H1 (cell line): Measurements from ENCODE around the gene VWA5A. TPM values are rescaled to one million over a fixed set of nuclear protein-coding genes. Genes with fewer than 3 reads are reported as not detected.

Experiments used
- CTCF ChIA-PET: fragments of 300-600 bp; sonication (Branson Sonifier 250); formaldehyde crosslinking; loops from one replicate; lab custom pipeline; 2021; ENCODE audit not compliant: partially characterized antibody; lab: Charles Lee
- POLR2A ChIA-PET: fragments of 300-600 bp; sonication (Branson Sonifier 250); formaldehyde crosslinking; loops from one replicate; lab custom pipeline; 2021; ENCODE audit warnings: inconsistent platforms; ENCODE audit not compliant: partially characterized antibody; lab: Charles Lee
- DNase-seq, 2 experiments: peaks; one replicate each; pipeline versions ENCODE4 v3.0.0 to v3.0.0-alpha.2; 2010 to 2022; ENCODE audit warnings: low spot score in 2 of 2, low read depth in 1 of 2, mixed read lengths in 1 of 2
- FAIRE-seq: peaks from 2 replicates; lab custom pipeline; 2011; peaks lifted over from hg19 to GRCh38; lab: Jason Lieb, UNC
- H2AFZ ChIP-seq: 2 replicates; pipeline ENCODE4 v1.8.1; 2012; ENCODE audit warnings: low read length, inconsistent platforms
- H2AK5ac ChIP-seq: 2 replicates; pipeline ENCODE4 v1.6.1; 2013; ENCODE audit warnings: low read depth, low read length
- H2BK120ac ChIP-seq: replicated peaks from 2 replicates; pipeline ENCODE3; 2013; ENCODE audit warnings: low read depth, low read length, inconsistent platforms
- H2BK12ac ChIP-seq: 2 replicates; pipeline ENCODE4 v1.6.1; 2013; ENCODE audit warnings: low read depth, low read length
- H2BK15ac ChIP-seq: 2 replicates; pipeline ENCODE4 v1.6.1; 2013; ENCODE audit warnings: low read length
- H2BK20ac ChIP-seq: 2 replicates; pipeline ENCODE4 v1.6.1; 2013; ENCODE audit warnings: low read length
- H2BK5ac ChIP-seq: 2 replicates; pipeline ENCODE4 v1.6.1; 2013; ENCODE audit warnings: low read depth, low read length
- H3K14ac ChIP-seq: 2 replicates; pipeline ENCODE4 v1.6.1; 2013; ENCODE audit warnings: inconsistent platforms; ENCODE audit not compliant: insufficient read length
- H3K18ac ChIP-seq: 2 replicates; pipeline ENCODE4 v1.6.1; 2013; ENCODE audit warnings: low read length; ENCODE audit errors: extremely low read depth
- H3K23ac ChIP-seq: 2 replicates; pipeline ENCODE4 v1.6.1; 2013; ENCODE audit warnings: inconsistent platforms; ENCODE audit not compliant: insufficient read length
- H3K23me2 ChIP-seq: 2 replicates; pipeline ENCODE4 v1.6.1; 2013; ENCODE audit warnings: low read depth, low read length
- H3K27ac ChIP-seq: 2 replicates; pipeline ENCODE4 v1.6.1; 2011; ENCODE audit warnings: low read depth, low read length, inconsistent platforms
- H3K27me3 ChIP-seq, 4 experiments: replicated peaks in 1 of 4; 1 replicate in 1 of 4; 2 replicates in 3 of 4; pipeline versions ENCODE4 v1.6.1 to v1.8.1; 2011 to 2013; ENCODE audit warnings: low read length in 3 of 4, mild to moderate bottlenecking in 3 of 4, inconsistent platforms in 2 of 4, mixed read lengths in 2 of 4, moderate library complexity in 1 of 4; ENCODE audit not compliant: control insufficient read depth in 3 of 4, insufficient read depth in 3 of 4; ENCODE audit errors: extremely low read depth in 1 of 4
- H3K36me3 ChIP-seq, 4 experiments: 2 replicates each; pipeline versions ENCODE4 v1.6.1 to v1.8.1; 2011 to 2013; ENCODE audit warnings: mild to moderate bottlenecking in 4 of 4, low read length in 3 of 4, moderate library complexity in 2 of 4, control low read depth in 1 of 4, inconsistent platforms in 1 of 4; ENCODE audit not compliant: insufficient read depth in 4 of 4, control insufficient read depth in 2 of 4
- H3K4ac ChIP-seq: replicated peaks from 2 replicates; pipeline ENCODE3; 2013; ENCODE audit warnings: low read length, low read depth, mixed read lengths, inconsistent platforms; ENCODE audit not compliant: insufficient read length
- H3K4me1 ChIP-seq, 4 experiments: replicated peaks in 1 of 4; 1 replicate in 1 of 4; 2 replicates in 3 of 4; pipeline versions ENCODE4 v1.6.1 to v1.8.1; 2011 to 2013; ENCODE audit warnings: low read length in 3 of 4, inconsistent platforms in 2 of 4, mixed read lengths in 1 of 4; ENCODE audit not compliant: insufficient read depth in 4 of 4, control insufficient read depth in 3 of 4
- H3K4me2 ChIP-seq, 2 experiments: 2 replicates each; pipeline versions ENCODE4 v1.6.1 to v1.8.1; 2011 to 2013; ENCODE audit warnings: low read depth in 2 of 2, low read length in 2 of 2, control low read depth in 1 of 2, inconsistent platforms in 1 of 2, mild to moderate bottlenecking in 1 of 2; ENCODE audit not compliant: insufficient read depth in 1 of 2
- H3K4me3 ChIP-seq, 4 experiments: fragments of 200-600, 300-600 bp in 1 of 4; sonication (generic), shearing (Covaris generic), sonication (Bioruptor Twin) in 1 of 4; 2 replicates each; pipeline versions ENCODE4 v1.5.1 to v1.8.1; 2011 to 2016; ENCODE audit warnings: low read length in 4 of 4, low read depth in 3 of 4, control low read depth in 2 of 4, inconsistent platforms in 2 of 4, mild to moderate bottlenecking in 2 of 4, mixed read lengths in 1 of 4, moderate library complexity in 1 of 4; ENCODE audit not compliant: insufficient read depth in 2 of 4; ENCODE audit errors: extremely low read depth in 1 of 4
- H3K56ac ChIP-seq: replicated peaks from 2 replicates; pipeline ENCODE3; 2013; ENCODE audit warnings: low read depth, mild to moderate bottlenecking, mixed read lengths, low read length, inconsistent platforms; ENCODE audit not compliant: insufficient read length
- H3K79me1 ChIP-seq: 2 replicates; pipeline ENCODE4 v1.6.1; 2013; ENCODE audit warnings: low read depth, low read length, control low read depth
- H3K79me2 ChIP-seq, 2 experiments: 2 replicates each; pipeline versions ENCODE4 v1.6.1 to v1.8.1; 2012 to 2013; ENCODE audit warnings: low read length in 2 of 2, mild to moderate bottlenecking in 2 of 2, inconsistent platforms in 1 of 2; ENCODE audit not compliant: insufficient read depth in 2 of 2, control insufficient read depth in 1 of 2
- H3K9ac ChIP-seq, 4 experiments: replicated peaks in 1 of 4; 1 replicate in 1 of 4; 2 replicates in 3 of 4; pipeline versions ENCODE4 v1.6.1 to v1.8.1; 2011 to 2013; ENCODE audit warnings: low read depth in 3 of 4, low read length in 3 of 4, control low read depth in 2 of 4, mild to moderate bottlenecking in 2 of 4, moderate library complexity in 2 of 4, inconsistent platforms in 1 of 4; ENCODE audit errors: extremely low read depth in 1 of 4
- H3K9me3 ChIP-seq, 2 experiments: 2 replicates each; pipeline versions ENCODE4 v1.6.1 to v1.8.1; 2012 to 2013; ENCODE audit warnings: mild to moderate bottlenecking in 2 of 2, moderate library complexity in 2 of 2, control low read depth in 1 of 2, inconsistent platforms in 1 of 2, low read depth in 1 of 2, low read length in 1 of 2, mixed read lengths in 1 of 2; ENCODE audit not compliant: insufficient read depth in 2 of 2
- H4K20me1 ChIP-seq, 2 experiments: replicated peaks in 1 of 2; 2 replicates each; pipeline versions ENCODE3 to v1.8.1; 2011 to 2013; ENCODE audit warnings: inconsistent platforms in 2 of 2, low read length in 2 of 2, mild to moderate bottlenecking in 1 of 2; ENCODE audit not compliant: insufficient read depth in 2 of 2, control insufficient read depth in 1 of 2
- H4K5ac ChIP-seq: 2 replicates; pipeline ENCODE4 v1.6.1; 2013; ENCODE audit warnings: low read length, low read depth, mixed read lengths, inconsistent platforms; ENCODE audit not compliant: insufficient read length
- H4K8ac ChIP-seq: 2 replicates; pipeline ENCODE4 v1.8.0; 2013; ENCODE audit warnings: mild to moderate bottlenecking, moderate library complexity, low read length, inconsistent platforms; ENCODE audit not compliant: insufficient read depth; ENCODE audit errors: extremely low read depth
- H4K91ac ChIP-seq: replicated peaks from 2 replicates; pipeline ENCODE3; 2013; ENCODE audit warnings: low read length, mixed read lengths, inconsistent platforms; ENCODE audit not compliant: insufficient read length
- CHD1 ChIP-seq: IDR thresholded peaks from 2 replicates; pipeline ENCODE4 v1.6.1; 2012; ENCODE audit warnings: low read depth, low read length, improper control_type of control experiment
- JUND ChIP-seq: IDR thresholded peaks from 2 replicates; pipeline ENCODE4 v1.6.1; 2011; ENCODE audit warnings: mild to moderate bottlenecking, improper control_type of control experiment, low read length
- WGBS, 2 experiments: shearing (Covaris generic) in 1 of 2; methylation state at CpG; one replicate each; pipeline versions ENCODE4 v1.1.6 to v1.1.7; 2013 to 2015; ENCODE audit warnings: low lambda C conversion rate in 2 of 2, mixed read lengths in 2 of 2, inconsistent platforms in 1 of 2, low coverage in 1 of 2, missing lambda C conversion rate in 1 of 2; ENCODE audit not compliant: insufficient replicate concordance in 2 of 2, insufficient coverage in 1 of 2, insufficient read length in 1 of 2; ENCODE audit errors: extremely low coverage in 1 of 2, missing lambda C conversion rate in 1 of 2; 5-methylcytosine and 5-hydroxymethylcytosine counted together
- polyA plus RNA-seq, 7 experiments: library from polyadenylated mRNA; depleted of rRNA in 3 of 7; stranded (reverse) in 5 of 7; unstranded in 2 of 7; fragments of >200 nt in 5 of 7; fragments of 200-250 nt in 2 of 7; gene quantifications; 1 replicate in 5 of 7; 2 replicates in 1 of 7; 4 replicates in 1 of 7; pipeline versions ENCODE4 v1.2.1 to v1.2.3, GENCODE V29; 2011 to 2013; ENCODE audit warnings: missing spikeins in 2 of 7, mixed read lengths in 2 of 7
- total RNA-seq: library from RNA; stranded (reverse); fragmentation: NEBNext Ultra II Directional; extraction: Animal tissue kit (Norgen Biotek cat#: 25700); gene quantifications from 2 replicates; pipeline ENCODE4 v1.2.1, GENCODE V29; 2021

VWA5A gene
- total and polyA plus RNA-seq, 2 of the 8 experiments (the other 6 are each of a cell fraction or from before 2014, with no cell fraction given) = 12.5 to 20.4 TPM

DNA sequence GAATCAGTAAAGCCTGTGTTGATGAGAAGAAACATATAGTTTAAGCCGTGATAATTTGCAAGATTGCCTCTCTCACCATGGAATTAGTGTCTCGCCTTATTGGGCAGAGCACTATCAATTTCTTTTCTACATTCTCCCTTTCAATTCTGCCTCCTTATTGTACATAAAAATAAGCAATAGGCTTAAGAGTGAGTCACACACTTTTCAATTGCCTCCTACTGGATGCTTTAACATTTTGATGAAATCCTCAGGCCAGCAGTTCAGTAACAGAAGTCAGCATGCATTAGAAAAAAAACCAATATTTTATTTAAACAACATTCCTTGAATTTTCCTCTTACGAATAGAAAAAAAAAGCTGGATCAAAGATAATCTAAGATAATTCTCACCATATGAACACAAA is 33.8 kb upstream of the VWA5A start:
- ChIA-PET CTCF (interaction anchor here (1.0 to 4.2 kb wide), 3 partner anchors 12 to 374 kb away, joined by 3 to 43 read pairs (median 4); no protein-coding TSS in a partner anchor), POLR2A (no interaction called here)
- no peak overlapping the region for H2BK20ac ChIP-seq
- no peak overlapping the region for H2BK5ac ChIP-seq
- no peaks in the 10 kb centered on the region for H3K79me1 ChIP-seq
- peaks cover 0 to 3% (median 0%) of the 10 kb centered on the region in 4 experiments; a peak in 1 of 7 replicates for H3K4me1 ChIP-seq
- no peak overlapping the region for H3K4me2 ChIP-seq
- H4K8ac ChIP-seq = no peak overlapping the region
- H2BK15ac ChIP-seq = no peak overlapping the region
- no peak overlapping the region for H3K4ac ChIP-seq
- no peak overlapping the region for H3K23ac ChIP-seq
- no peak overlapping the region for H3K56ac ChIP-seq
- H2AK5ac ChIP-seq = no peak overlapping the region
- no peaks in the 10 kb centered on the region for H3K79me2 ChIP-seq
- no peaks in the 10 kb centered on the region for H3K9me3 ChIP-seq
- H3K36me3 ChIP-seq = no peaks in the 10 kb centered on the region
- no peak overlapping the region for H2BK120ac ChIP-seq
- no peak overlapping the region for H3K27ac ChIP-seq
- 92% methylated on average over 3 of the region's 3 CpGs; no CpG with 5 or more reads in 1 of the 2 experiments for WGBS, 2 experiments
- H4K5ac ChIP-seq = no peak overlapping the region
- H2AFZ ChIP-seq = no peak overlapping the region
- H3K27me3 ChIP-seq = no peaks in the 10 kb centered on the region
- no peak overlapping the region for H4K91ac ChIP-seq
- no peak for FAIRE-seq
- H3K9ac ChIP-seq = no peak overlapping the region
- no peak for TF ChIP-seq JUND
- TF ChIP-seq CHD1 = no peak
- H2BK12ac ChIP-seq = no peak overlapping the region
- H3K14ac ChIP-seq = no peak overlapping the region
- no peak overlapping the region for H3K18ac ChIP-seq
- H3K4me3 ChIP-seq = no peak overlapping the region
- no peaks in the 10 kb centered on the region for H4K20me1 ChIP-seq
- H3K23me2 ChIP-seq = no peaks in the 10 kb centered on the region
- DNase-seq = no peak
